SK-N-SH (cell line): Measurements from ENCODE around the gene PCSK5. TPM values are rescaled to one million over a fixed set of nuclear protein-coding genes. Genes with fewer than 3 reads are reported as not detected.

Source experiments
- CTCF ChIA-PET: fragments of 300-600, 350-600 bp; formaldehyde crosslinking; extraction: SDS; loops from one replicate; lab custom pipeline; 2021; lab: Yijun Ruan, JAX
- POLR2A ChIA-PET: fragments of 350-600 bp; sonication (Branson Sonifier 250); formaldehyde crosslinking; extraction: SDS; loops from one replicate; lab custom pipeline; 2020; ENCODE audit warnings: antibody characterized with exemption, inconsistent platforms; lab: Yijun Ruan, JAX
- DNase-seq: peaks from one replicate; pipeline ENCODE4 v3.0.0; 2012
- H2AFZ ChIP-seq: fragments of 200-600 bp; sonication (generic); 2 replicates; pipeline ENCODE4 v1.8.1; 2016; ENCODE audit warnings: antibody characterized with exemption, mild to moderate bottlenecking, low read depth
- H3F3A ChIP-seq: fragments of 200-600 bp; sonication (generic); replicated peaks from 2 replicates; pipeline ENCODE3; 2016; ENCODE audit warnings: antibody characterized with exemption, mild to moderate bottlenecking; ENCODE audit not compliant: insufficient read depth
- H3K27ac ChIP-seq, 2 experiments: fragments of 200-500 bp in 1 of 2; fragments of 200-600 bp in 1 of 2; sonication (Bioruptor generic) in 1 of 2; sonication (generic), shearing (Covaris generic) in 1 of 2; 2 replicates each; pipeline versions ENCODE4 v1.5.1 to v1.6.1; 2014 to 2016; ENCODE audit warnings: low read depth in 2 of 2, inconsistent platforms in 1 of 2, low read length in 1 of 2, mild to moderate bottlenecking in 1 of 2, mixed read lengths in 1 of 2
- H3K27me3 ChIP-seq: fragments of 200-600 bp; sonication (generic), shearing (Covaris generic); 2 replicates; pipeline ENCODE4 v1.6.1; 2016; ENCODE audit warnings: mixed run types; ENCODE audit not compliant: insufficient read depth
- H3K36me3 ChIP-seq, 2 experiments: fragments of 200-500 bp in 1 of 2; fragments of 200-600 bp in 1 of 2; sonication (Bioruptor generic) in 1 of 2; sonication (generic) in 1 of 2; replicated peaks in 1 of 2; 2 replicates each; pipeline versions ENCODE3 to v1.5.1; 2014 to 2016; ENCODE audit warnings: low read length in 1 of 2, mild to moderate bottlenecking in 1 of 2; ENCODE audit not compliant: insufficient read depth in 2 of 2, control insufficient read depth in 1 of 2
- H3K4me1 ChIP-seq, 2 experiments: fragments of 200-500 bp in 1 of 2; fragments of 200-600 bp in 1 of 2; sonication (Bioruptor generic) in 1 of 2; sonication (generic), shearing (Covaris generic) in 1 of 2; 2 replicates each; pipeline versions ENCODE4 v1.5.1 to v1.6.1; 2014 to 2016; ENCODE audit warnings: low read depth in 1 of 2, low read length in 1 of 2, mixed run types in 1 of 2; ENCODE audit not compliant: insufficient read depth in 2 of 2, control insufficient read depth in 1 of 2
- H3K4me2 ChIP-seq: fragments of 200-600 bp; sonication (generic), shearing (Covaris generic); 2 replicates; pipeline ENCODE4 v1.6.1; 2017; ENCODE audit warnings: mixed run types
- H3K4me3 ChIP-seq, 2 experiments: fragments of 200-500 bp in 1 of 2; fragments of 200-600 bp in 1 of 2; sonication (Bioruptor generic) in 1 of 2; sonication (generic), shearing (Covaris generic) in 1 of 2; 2 replicates each; pipeline versions ENCODE4 v1.5.1 to v1.8.1; 2014 to 2016; ENCODE audit warnings: low read depth in 2 of 2, inconsistent platforms in 1 of 2, low read length in 1 of 2, mild to moderate bottlenecking in 1 of 2, mixed read lengths in 1 of 2, moderate library complexity in 1 of 2
- H3K79me2 ChIP-seq: fragments of 200-600 bp; sonication (generic); 2 replicates; pipeline ENCODE4 v1.8.1; 2017; ENCODE audit warnings: mild to moderate bottlenecking; ENCODE audit not compliant: insufficient read depth
- H3K9ac ChIP-seq: fragments of 200-600 bp; sonication (generic); 2 replicates; pipeline ENCODE4 v1.6.1; 2017; ENCODE audit warnings: mixed run types
- H3K9me2 ChIP-seq: fragments of 200-600 bp; sonication (generic); 2 replicates; pipeline ENCODE4 v1.6.1; 2017; ENCODE audit warnings: mixed run types
- H3K9me3 ChIP-seq: fragments of 200-600 bp; sonication (generic); 2 replicates; pipeline ENCODE4 v1.6.1; 2017; ENCODE audit warnings: mixed run types, mild to moderate bottlenecking, moderate library complexity
- H4K20me1 ChIP-seq: fragments of 200-600 bp; sonication (generic); 2 replicates; pipeline ENCODE4 v1.6.1; 2017; ENCODE audit warnings: mild to moderate bottlenecking, mixed run types; ENCODE audit not compliant: insufficient read depth
- EP300 ChIP-seq, 2 experiments: IDR thresholded peaks; 2 replicates each; pipeline versions ENCODE4 v1.4.0 to v1.6.1; 2012; ENCODE audit warnings: borderline replicate concordance in 1 of 2, low read depth in 1 of 2, low read length in 1 of 2
- FOXJ3 ChIP-seq: sonication (generic); formaldehyde crosslinking; IDR thresholded peaks from 2 replicates; pipeline ENCODE4 v1.5.1; 2020; ENCODE audit warnings: mild to moderate bottlenecking, missing genetic modification reagents
- FOXM1 ChIP-seq: IDR thresholded peaks from 2 replicates; pipeline ENCODE4 v1.4.0; 2012; ENCODE audit warnings: low read depth, mild to moderate bottlenecking
- GABPA ChIP-seq: IDR thresholded peaks from 2 replicates; pipeline ENCODE4 v1.4.0; 2012; ENCODE audit warnings: low read depth, mild to moderate bottlenecking
- GATA2 ChIP-seq: sonication (generic); formaldehyde crosslinking; IDR thresholded peaks from 2 replicates; pipeline ENCODE4 v1.5.0; 2020; ENCODE audit warnings: mild to moderate bottlenecking, missing genetic modification reagents
- JUND ChIP-seq: IDR thresholded peaks from 2 replicates; pipeline ENCODE4 v1.4.0; 2012
- MXI1 ChIP-seq: IDR thresholded peaks from 2 replicates; pipeline ENCODE4 v1.6.1; 2012; ENCODE audit warnings: mild to moderate bottlenecking, low read depth, low read length, improper control_type of control experiment
- PBX3 ChIP-seq: IDR thresholded peaks from 2 replicates; pipeline ENCODE4; 2012
- POLR2AphosphoS5 ChIP-seq: IDR thresholded peaks from 2 replicates; pipeline ENCODE4 v1.6.1; 2012; ENCODE audit warnings: low read depth, low read length
- RXRA ChIP-seq: IDR thresholded peaks from 2 replicates; pipeline ENCODE4 v1.4.0; 2012; ENCODE audit warnings: low read depth, mild to moderate bottlenecking, borderline replicate concordance
- SIN3A ChIP-seq: IDR thresholded peaks from 2 replicates; pipeline ENCODE4 v1.6.1; 2012; ENCODE audit warnings: low read depth, mild to moderate bottlenecking, low read length, moderate library complexity, borderline replicate concordance
- ZBTB33 ChIP-seq: IDR thresholded peaks from 2 replicates; pipeline ENCODE4 v1.4.0; 2012; ENCODE audit warnings: low read depth, borderline replicate concordance
- WGBS: methylation state at CpG from one replicate; pipeline ENCODE4 v1.1.6; 2017; ENCODE audit warnings: low lambda C conversion rate; 5-methylcytosine and 5-hydroxymethylcytosine counted together
- polyA plus RNA-seq, 3 experiments: library from polyadenylated mRNA; depleted of rRNA; stranded (reverse); fragments of >200 nt; gene quantifications; 2 replicates each; pipeline ENCODE4 v1.2.3, GENCODE V29; 2012
- TF ChIP-seq, protein P1 (sequence below): fragments of 150-350 bp; IDR thresholded peaks from 2 replicates; pipeline ENCODE4 v1.6.1; 2017; ENCODE audit warnings: antibody characterized with exemption, low read length, low read depth, borderline replicate concordance

PCSK5 gene
- polyA plus RNA-seq, 1 of the 3 experiments (the other 2 are of a cell fraction) = 0.08 TPM

GRCh38 chr9:75894566-75894965 is 4.1 kb downstream of the PCSK5 start:
- Histone ChIP-seq H3K79me2 (no peaks in the 10 kb centered on the region), H3K4me3 (no peak overlapping the region), H3K4me2 (no peak overlapping the region), H3K4me1 (no peaks in the 10 kb centered on the region; a peak in 1 of 4 replicates), H3K36me3 (no peaks in the 10 kb centered on the region), H2AFZ (no peak overlapping the region), H4K20me1 (no peaks in the 10 kb centered on the region), H3K27me3 (peaks cover 37% of the 10 kb centered on the region), H3K9me3 (no peaks in the 10 kb centered on the region), H3F3A (no peaks in the 10 kb centered on the region), H3K27ac (no peak overlapping the region), H3K9ac (no peak overlapping the region), H3K9me2 (no peaks in the 10 kb centered on the region)
- TF ChIP-seq POLR2AphosphoS5 (no peak), ZBTB33 (no peak), FOXJ3 (CRISPR knock-in tag) (no peak), JUND (no peak), EP300 (IDR thresholded peaks at IDR 0.05; ENCODE audit: borderline replicate concordance in 1 of 2, low read depth in 1 of 2, low read length in 1 of 2) (no peak), GATA2 (CRISPR knock-in tag) (no peak), FOXM1 (no peak)
- TF ChIP-seq, protein P1, sequence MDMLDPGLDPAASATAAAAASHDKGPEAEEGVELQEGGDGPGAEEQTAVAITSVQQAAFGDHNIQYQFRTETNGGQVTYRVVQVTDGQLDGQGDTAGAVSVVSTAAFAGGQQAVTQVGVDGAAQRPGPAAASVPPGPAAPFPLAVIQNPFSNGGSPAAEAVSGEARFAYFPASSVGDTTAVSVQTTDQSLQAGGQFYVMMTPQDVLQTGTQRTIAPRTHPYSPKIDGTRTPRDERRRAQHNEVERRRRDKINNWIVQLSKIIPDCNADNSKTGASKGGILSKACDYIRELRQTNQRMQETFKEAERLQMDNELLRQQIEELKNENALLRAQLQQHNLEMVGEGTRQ = no peak
- ChIA-PET POLR2A (no interaction called here), CTCF (no interaction called here)
- DNase-seq = no peak
- WGBS = 2% methylated on average over 3 of the region's 3 CpGs

- 8% methylated on average over 3 of the region's 3 CpGs for WGBS
- Histone ChIP-seq H3K36me3 (no peaks in the 10 kb centered on the region), H3K4me3 (no peak overlapping the region), H3F3A (no peaks in the 10 kb centered on the region), H4K20me1 (no peaks in the 10 kb centered on the region), H3K79me2 (no peaks in the 10 kb centered on the region), H3K27ac (no peak overlapping the region), H3K9ac (no peak overlapping the region), H3K9me2 (no peaks in the 10 kb centered on the region), H3K4me2 (no peak overlapping the region), H2AFZ (no peak overlapping the region), H3K4me1 (no peaks in the 10 kb centered on the region; a peak in 1 of 4 replicates), H3K9me3 (no peaks in the 10 kb centered on the region), H3K27me3 (peaks cover 37% of the 10 kb centered on the region)
- no peak for DNase-seq
- TF ChIP-seq PBX3 (no peak), MXI1 (no peak), RXRA (no peak), GABPA (no peak), SIN3A (no peak)
- ChIA-PET CTCF (no interaction called here), POLR2A (no interaction called here)
Observed at GRCh38 chr9:75895112-75895511, 4.6 kb downstream of the PCSK5 start.
